ENCODE measurements around the gene CBFB.

DNA sequence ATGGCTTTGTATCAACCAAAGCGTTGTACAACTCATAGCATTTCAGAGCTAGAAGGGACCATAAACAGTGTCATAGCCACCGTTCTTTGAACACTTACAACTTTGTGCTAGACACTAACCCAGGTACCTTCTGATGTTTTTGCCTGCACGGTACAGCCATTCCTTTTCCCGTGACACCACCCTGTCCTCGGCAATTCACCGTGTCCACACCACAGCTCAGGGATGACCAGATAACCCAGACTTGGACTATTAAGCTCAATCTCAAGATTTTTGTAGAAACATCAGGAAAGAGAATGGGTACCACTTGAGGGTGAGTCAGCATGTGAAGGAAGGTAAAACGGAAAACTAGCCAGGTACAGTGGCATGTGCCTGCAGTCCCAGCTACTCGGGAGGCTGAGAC, 9.8 kb upstream of the CBFB start:
- TF ChIP-seq, protein P1, sequence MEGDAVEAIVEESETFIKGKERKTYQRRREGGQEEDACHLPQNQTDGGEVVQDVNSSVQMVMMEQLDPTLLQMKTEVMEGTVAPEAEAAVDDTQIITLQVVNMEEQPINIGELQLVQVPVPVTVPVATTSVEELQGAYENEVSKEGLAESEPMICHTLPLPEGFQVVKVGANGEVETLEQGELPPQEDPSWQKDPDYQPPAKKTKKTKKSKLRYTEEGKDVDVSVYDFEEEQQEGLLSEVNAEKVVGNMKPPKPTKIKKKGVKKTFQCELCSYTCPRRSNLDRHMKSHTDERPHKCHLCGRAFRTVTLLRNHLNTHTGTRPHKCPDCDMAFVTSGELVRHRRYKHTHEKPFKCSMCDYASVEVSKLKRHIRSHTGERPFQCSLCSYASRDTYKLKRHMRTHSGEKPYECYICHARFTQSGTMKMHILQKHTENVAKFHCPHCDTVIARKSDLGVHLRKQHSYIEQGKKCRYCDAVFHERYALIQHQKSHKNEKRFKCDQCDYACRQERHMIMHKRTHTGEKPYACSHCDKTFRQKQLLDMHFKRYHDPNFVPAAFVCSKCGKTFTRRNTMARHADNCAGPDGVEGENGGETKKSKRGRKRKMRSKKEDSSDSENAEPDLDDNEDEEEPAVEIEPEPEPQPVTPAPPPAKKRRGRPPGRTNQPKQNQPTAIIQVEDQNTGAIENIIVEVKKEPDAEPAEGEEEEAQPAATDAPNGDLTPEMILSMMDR (IDR thresholded peaks at IDR 0.05): no peak
- no peak for TF ChIP-seq POLR2A (IDR thresholded peaks at IDR 0.05)

Measured in lower leg skin (tissue), 3 donors.